ENCODE data around the gene CLDN7. TPM values are rescaled to one million over a fixed set of nuclear protein-coding genes. Genes with fewer than 3 reads are reported as not detected.

The CLDN7 gene
- total RNA-seq, 1 experiment from 2014 or later: 177 TPM

- Histone ChIP-seq H2AK5ac (ENCODE audit: insufficient read length, low read length) (no peak overlapping the region), H3K23me2 (ENCODE audit: insufficient read length, low read depth, low read length, poor library complexity, severe bottlenecking) (peaks cover 23% of the 10 kb centered on the region), H2BK15ac (ENCODE audit: low read depth, low read length) (no peak overlapping the region), H3T11ph (ENCODE audit: low read length) (no peak overlapping the region), H3K79me2 (ENCODE audit: insufficient read depth, low read length) (peaks cover 3% of the 10 kb centered on the region; the same call in 1 of the 2 replicates), H2BK120ac (ENCODE audit: low read depth, low read length, poor library complexity, severe bottlenecking) (no peak overlapping the region), H2BK20ac (ENCODE audit: low read depth, low read length, poor library complexity, severe bottlenecking) (no peak overlapping the region), H4K8ac (replicated peaks; ENCODE audit: insufficient read length, low read depth, low read length) (no peak overlapping the region), H3K9me3 (ENCODE audit: control insufficient read depth, low read depth, low read length) (no peaks in the 10 kb centered on the region), H4K20me1 (ENCODE audit: control insufficient read depth, insufficient read depth, insufficient read length) (no peaks in the 10 kb centered on the region), H3K4me2 (ENCODE audit: insufficient read depth, insufficient read length, low read length) (peak overlapping the region; percentile 87), H3K56ac (ENCODE audit: insufficient read length, low read depth, low read length) (no peak overlapping the region), H3K4ac (ENCODE audit: low read depth, low read length) (no peak overlapping the region; the same call in 1 of the 2 replicates), H2BK12ac (ENCODE audit: insufficient read length, low read depth, low read length) (no peak overlapping the region), H3K27ac (ENCODE audit: insufficient read length, low read depth, low read length) (no peak overlapping the region), H2AFZ (ENCODE audit: low read length) (no peak overlapping the region), H3K4me1 (ENCODE audit: insufficient read depth, low read length) (peaks cover 3% of the 10 kb centered on the region; the same call in 1 of the 2 replicates), H3K23ac (ENCODE audit: insufficient read length, low read depth, low read length) (no peak overlapping the region), H3K9ac (ENCODE audit: extremely low read depth, insufficient read length, low read length) (no peak overlapping the region), H4K91ac (ENCODE audit: insufficient read length, low read depth, low read length) (no peak overlapping the region), H3K14ac (ENCODE audit: insufficient read depth, low read length) (peak overlapping the region; percentile 79; the same call in 1 of the 2 replicates), H3K27me3 (ENCODE audit: insufficient read depth, low read length) (no peaks in the 10 kb centered on the region), H3K18ac (ENCODE audit: insufficient read length, low read depth, low read length) (peak overlapping the region; percentile 94), H4K5ac (ENCODE audit: insufficient read length, low read depth, low read length) (no peak overlapping the region), H2BK5ac (ENCODE audit: insufficient read length, low read length) (no peak overlapping the region), H3K79me1 (ENCODE audit: insufficient read depth, low read depth, low read length, poor library complexity, severe bottlenecking) (peaks cover 2% of the 10 kb centered on the region)
- Mint-ChIP-seq H3K36me3 (ENCODE audit: insufficient read depth in 1 of 3, low read depth in 3 of 3) (peaks cover 0 to 3% (median 0%) of the 10 kb centered on the region in 3 experiments; a peak in 3 of 7 replicates), H3K4me3 (peak overlapping the region; percentile 71 to 91), H3K9me3 (no peaks in the 10 kb centered on the region), H3K4me1 (peaks cover 64 to 73% of the 10 kb centered on the region in 2 experiments), H3K27me3 (ENCODE audit: low read depth) (no peaks in the 10 kb centered on the region; the same call in 1 of the 2 replicates), H3K27ac (peak overlapping the region; percentile 96 to 100 (median 99))
- DNase-seq: peak; percentile 100
- TF ChIP-seq CTCF (conservative IDR thresholded peaks at IDR 0.05): peak; percentile 71
- WGBS (ENCODE audit: extremely low coverage, insufficient read length, low lambda C conversion rate): no CpG with 5 or more reads among the region's 45 CpGs
Observed at GRCh38 chr17:7214300-7215135, 47.8 kb downstream of the CLDN7 start.

Measured in H9 (cell line).